Stimulated activated naive CD4-positive, alpha-beta T cell (primary cell): ENCODE data around the gene ADISSP.
A peak's percentile ranks its signal among the peaks of the same experiment; 100 is the strongest.

Experiments used
- DNase-seq, 6 experiments: peaks; one replicate each; lab custom pipeline; 2025; lab: John Stamatoyannopoulos, UW

ADISSP gene

GRCh38 chr20:3781153-3781910, 13.8 kb upstream of the ADISSP start, which contains the start of gene SPEF1:
TSS of gene SPEF1 (minus strand) at chr20:3781448. CDS start at chr20:3781287, 161 bp downstream.
- DNase-seq, result peak in 4 of 6 experiments; percentile 27 to 42 (median 40)

GRCh38 chr20:3778976-3779375, 11.4 kb upstream of the ADISSP start:
- DNase-seq, result no peak

- peak in 4 of 6 experiments; percentile 27 to 42 (median 35) for DNase-seq
Measured at GRCh38 chr20:3777716-3778629, 10.4 kb upstream of the ADISSP start.

- peak in 2 of 6 experiments; percentile 35 to 39 for DNase-seq
Measured at GRCh38 chr20:3777381-3777715, 9.8 kb upstream of the ADISSP start.

- no peak for DNase-seq
Measured at GRCh38 chr20:3775457-3776108, 8.0 kb upstream of the ADISSP start.

- DNase-seq, result no peak
Measured at GRCh38 chr20:3771552-3772058, 4.1 kb upstream of the ADISSP start.

GRCh38 chr20:3768342-3769130, 983 bp upstream of the ADISSP start:
- peak; percentile 80 to 86 (median 86) for DNase-seq

- DNase-seq, result peak in 2 of 6 experiments; percentile 28 to 30
Measured at GRCh38 chr20:3767110-3767426, 485 bp downstream of the ADISSP start.

- DNase-seq, result no peak
Measured at GRCh38 chr20:3766422-3767109, 987 bp downstream of the ADISSP start.

GRCh38 chr20:3765171-3765882, 2.2 kb downstream of the ADISSP start:
- DNase-seq, result no peak

GRCh38 chr20:3764659-3765058, 2.9 kb downstream of the ADISSP start:
- DNase-seq, result no peak

- DNase-seq, result no peak
Measured at GRCh38 chr20:3763671-3764601, 3.6 kb downstream of the ADISSP start.

- DNase-seq, result no peak
Measured at GRCh38 chr20:3760655-3761348, 6.8 kb downstream of the ADISSP start.

- no peak for DNase-seq
Measured at GRCh38 chr20:3759884-3760283, 7.7 kb downstream of the ADISSP start.

GRCh38 chr20:3759316-3759823, 8.2 kb downstream of the ADISSP start:
- DNase-seq, result no peak

- DNase-seq, result no peak
Measured at GRCh38 chr20:3758566-3758965, 9.0 kb downstream of the ADISSP start.

GRCh38 chr20:3757268-3757667, 10.3 kb downstream of the ADISSP start:
- DNase-seq, result no peak

- DNase-seq, result no peak
Measured at GRCh38 chr20:3755814-3756480, 11.6 kb downstream of the ADISSP start.
